CD1c-positive myeloid dendritic cell (primary cell): ENCODE data around the gene C3orf70.

ENCODE experiments used
- DNase-seq: peaks from one replicate; pipeline ENCODE4 v3.0.0-alpha.2; 2016; ENCODE audit errors: extremely low spot score

C3orf70 gene

GRCh38 chr3:185152410-185153170 is at the start of gene C3orf70:
TSS of gene C3orf70 (minus strand) at chr3:185153060. CDS start at chr3:185152823, 237 bp downstream.
- DNase-seq: peak; percentile 37

- DNase-seq: no peak
Observed at GRCh38 chr3:185200639-185201038, 47.8 kb upstream of the C3orf70 start.

- DNase-seq: no peak
Observed at GRCh38 chr3:185199671-185200070, 46.8 kb upstream of the C3orf70 start.

- no peak for DNase-seq
Observed at GRCh38 chr3:185199206-185199605, 46.3 kb upstream of the C3orf70 start.

GRCh38 chr3:185197068-185197467 is 44.2 kb upstream of the C3orf70 start:
- DNase-seq: no peak

- no peak for DNase-seq
Observed at GRCh38 chr3:185195652-185196051, 42.8 kb upstream of the C3orf70 start.

- no peak for DNase-seq
Observed at GRCh38 chr3:185188816-185189215, 36.0 kb upstream of the C3orf70 start.

GRCh38 chr3:185187391-185187790 is 34.5 kb upstream of the C3orf70 start:
- no peak for DNase-seq

GRCh38 chr3:185176750-185177359 is 24.0 kb upstream of the C3orf70 start:
- DNase-seq: peak; percentile 49

- DNase-seq: peak; percentile 19
Observed at GRCh38 chr3:185175370-185175987, 22.6 kb upstream of the C3orf70 start.

- DNase-seq: peak; percentile 5
Observed at GRCh38 chr3:185172086-185173049, 19.5 kb upstream of the C3orf70 start.

- DNase-seq: no peak
Observed at GRCh38 chr3:185164428-185165217, 11.8 kb upstream of the C3orf70 start.

GRCh38 chr3:185162634-185163033 is 9.8 kb upstream of the C3orf70 start:
- no peak for DNase-seq

GRCh38 chr3:185161761-185162160 is 8.9 kb upstream of the C3orf70 start:
- no peak for DNase-seq

- DNase-seq: no peak
Observed at GRCh38 chr3:185157347-185157746, 4.5 kb upstream of the C3orf70 start.

GRCh38 chr3:185155678-185156077 is 2.8 kb upstream of the C3orf70 start:
- no peak for DNase-seq

GRCh38 chr3:185153861-185154629 is 1.2 kb upstream of the C3orf70 start:
- no peak for DNase-seq

- peak; percentile 19 for DNase-seq
Observed at GRCh38 chr3:185153171-185153771, 411 bp upstream of the C3orf70 start.

- no peak for DNase-seq
Observed at GRCh38 chr3:185151964-185152409, 873 bp downstream of the C3orf70 start.
